ENCODE data around the gene GM2A. TPM values are rescaled to one million over a fixed set of nuclear protein-coding genes. Genes with fewer than 3 reads are reported as not detected.

Gene GM2A
- total RNA-seq, 1 donor from 2014 or later: 51.3 TPM

DNA sequence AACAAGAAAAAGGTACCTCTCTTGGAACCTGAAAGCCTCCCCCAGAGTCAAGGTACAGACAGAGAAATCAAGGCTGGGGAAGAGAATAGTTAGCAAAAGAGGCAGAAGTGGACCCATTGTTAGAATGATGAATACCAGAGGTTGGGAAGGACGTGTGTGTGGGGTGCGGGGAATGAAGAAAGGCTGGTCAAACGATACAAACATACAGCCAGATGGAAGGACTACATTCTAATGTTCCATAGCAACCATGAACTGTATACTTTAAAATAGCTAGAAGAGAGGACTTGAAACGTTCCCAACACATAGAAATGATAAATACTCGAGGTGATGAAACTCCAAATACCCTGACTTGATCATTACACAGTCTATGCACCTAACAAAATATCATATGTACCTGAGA is 36.2 kb upstream of the GM2A start:
- ATAC-seq (ENCODE audit: low read depth): no peak
- Mint-ChIP-seq H3K36me3 (ENCODE audit: low read depth) (peaks cover 58% of the 10 kb centered on the region), H3K4me1 (peaks cover 98% of the 10 kb centered on the region), H3K27ac (peak overlapping the region; percentile 94), H3K27me3 (no peaks in the 10 kb centered on the region), H3K4me3 (peak overlapping the region; percentile 0), H3K9me3 (no peaks in the 10 kb centered on the region)
- ChIA-PET CTCF (interaction anchor here (0.8 to 1.0 kb wide), 3 partner anchors 22 to 91 kb away, joined by 3 read pairs; no protein-coding TSS in a partner anchor), POLR2A (interaction anchor here (7.4 kb wide), 1 partner anchor 23 kb away, joined by 104 read pairs; no protein-coding TSS in a partner anchor)
- DNase-seq: no peak
- no peak for TF ChIP-seq CTCF (IDR thresholded peaks at IDR 0.05)
- intact Hi-C loops (cut with micrococcal nuclease): no loop called here

GRCh38 chr5:151218177-151218576 is 34.8 kb upstream of the GM2A start:
- intact Hi-C loops (cut with micrococcal nuclease): no loop called here

GRCh38 chr5:151219138-151219537 is 33.8 kb upstream of the GM2A start:
- H3K4me1 Mint-ChIP-seq: peaks cover 93% of the 10 kb centered on the region
- ATAC-seq (ENCODE audit: low read depth): no peak
- CTCF ChIA-PET: no interaction called here
- TF ChIP-seq CTCF (IDR thresholded peaks at IDR 0.05): no peak
- DNase-seq: no peak
- POLR2A ChIA-PET: interaction anchor here (0.7 to 1.4 kb wide), 2 partner anchors 15 to 35 kb away, joined by 3 read pairs; no protein-coding TSS in a partner anchor
- peak overlapping the region; percentile 73 for H3K27ac Mint-ChIP-seq
- no peak overlapping the region for H3K4me3 Mint-ChIP-seq
- intact Hi-C loops (cut with micrococcal nuclease): no loop called here
- no peaks in the 10 kb centered on the region for H3K27me3 Mint-ChIP-seq
- peaks cover 65% of the 10 kb centered on the region for H3K36me3 Mint-ChIP-seq (ENCODE audit: low read depth)
- H3K9me3 Mint-ChIP-seq: no peaks in the 10 kb centered on the region

More at GRCh38 chr5:151218177-151218576, 34.8 kb upstream of the GM2A start:
- peaks cover 100% of the 10 kb centered on the region for H3K4me1 Mint-ChIP-seq
- ChIA-PET POLR2A (interaction anchor here (1.4 kb wide), 1 partner anchor 16 kb away, joined by 3 read pairs; no protein-coding TSS in a partner anchor), CTCF (interaction anchor here (1.3 kb wide), 1 partner anchor 21 kb away, joined by 3 read pairs; no protein-coding TSS in a partner anchor)
- H3K4me3 Mint-ChIP-seq: peak overlapping the region; percentile 30
- TF ChIP-seq CTCF (IDR thresholded peaks at IDR 0.05): no peak
- DNase-seq (no peak), ATAC-seq (ENCODE audit: low read depth) (no peak)
- peak overlapping the region; percentile 73 for H3K27ac Mint-ChIP-seq
- peaks cover 62% of the 10 kb centered on the region for H3K36me3 Mint-ChIP-seq (ENCODE audit: low read depth)
- no peaks in the 10 kb centered on the region for H3K27me3 Mint-ChIP-seq
- H3K9me3 Mint-ChIP-seq: no peaks in the 10 kb centered on the region

GRCh38 chr5:151219789-151220188 is 33.2 kb upstream of the GM2A start:
- TF ChIP-seq CTCF (IDR thresholded peaks at IDR 0.05): no peak
- CTCF ChIA-PET: interaction anchor here (0.7 kb wide), 1 partner anchor 55 kb away, joined by 3 read pairs; no protein-coding TSS in a partner anchor
- peaks cover 92% of the 10 kb centered on the region for H3K4me1 Mint-ChIP-seq
- intact Hi-C loops (cut with micrococcal nuclease): no loop called here
- peak overlapping the region; percentile 93 for H3K27ac Mint-ChIP-seq
- no peak for DNase-seq
- H3K9me3 Mint-ChIP-seq: no peaks in the 10 kb centered on the region
- H3K36me3 Mint-ChIP-seq (ENCODE audit: low read depth): peaks cover 64% of the 10 kb centered on the region
- POLR2A ChIA-PET: interaction anchor here (7.0 kb wide), 1 partner anchor 8 kb away, joined by 222 read pairs; no protein-coding TSS in a partner anchor
- no peaks in the 10 kb centered on the region for H3K27me3 Mint-ChIP-seq
- no peak for ATAC-seq (ENCODE audit: low read depth)
- peak overlapping the region; percentile 7 for H3K4me3 Mint-ChIP-seq

GRCh38 chr5:151221574-151221973 is 31.4 kb upstream of the GM2A start:
- H3K4me1 Mint-ChIP-seq: peaks cover 84% of the 10 kb centered on the region
- no peaks in the 10 kb centered on the region for H3K9me3 Mint-ChIP-seq
- H3K27me3 Mint-ChIP-seq: no peaks in the 10 kb centered on the region
- H3K27ac Mint-ChIP-seq: peak overlapping the region; percentile 93
- ChIA-PET POLR2A (interaction anchor here (0.6 to 7.0 kb wide), 9 partner anchors 10 to 57 kb away, joined by 3 to 222 read pairs (median 4); partner anchors contain the start of gene GM2A), CTCF (interaction anchor here (1.1 to 3.5 kb wide), 5 partner anchors 10 to 95 kb away, joined by 3 to 18 read pairs (median 6); no protein-coding TSS in a partner anchor)
- no peak for TF ChIP-seq CTCF (IDR thresholded peaks at IDR 0.05)
- intact Hi-C loops (cut with micrococcal nuclease): no loop called here
- DNase-seq: no peak
- H3K4me3 Mint-ChIP-seq: peak overlapping the region; percentile 91
- peaks cover 52% of the 10 kb centered on the region for H3K36me3 Mint-ChIP-seq (ENCODE audit: low read depth)
- ATAC-seq (ENCODE audit: low read depth): no peak

Data from activated B cell treated with CpG ODN at 0.5 μM for 24 hours (primary cell).